AG09309 (cell line): ENCODE results near the gene THSD7A.

ENCODE experiments used
- DNase-seq: peaks from one replicate; pipeline ENCODE4 v3.0.0-alpha.2; 2010; ENCODE audit warnings: low read depth
- H3K4me3 ChIP-seq: 2 replicates; pipeline ENCODE4 v1.5.1; 2011; ENCODE audit warnings: mild to moderate bottlenecking, low read depth, low read length, moderate library complexity; ENCODE audit not compliant: control insufficient read depth
- CTCF ChIP-seq: IDR thresholded peaks from 2 replicates; pipeline ENCODE4 v1.5.1; 2011; ENCODE audit warnings: mild to moderate bottlenecking, low read depth, low read length, inconsistent platforms; ENCODE audit not compliant: insufficient read depth, control insufficient read depth; ENCODE audit errors: missing control alignments

The THSD7A gene

GRCh38 chr7:11591055-11591633 lies 240.9 kb downstream of the THSD7A start:
- H3K4me3 ChIP-seq, result no peak overlapping the region
- DNase-seq, result no peak
- no peak for TF ChIP-seq CTCF

GRCh38 chr7:11589251-11589650 lies 242.7 kb downstream of the THSD7A start:
- no peak for DNase-seq
- H3K4me3 ChIP-seq, result no peak overlapping the region
- TF ChIP-seq CTCF, result no peak

GRCh38 chr7:11587814-11588213 lies 244.2 kb downstream of the THSD7A start:
- TF ChIP-seq CTCF, result no peak
- no peak overlapping the region for H3K4me3 ChIP-seq
- DNase-seq, result no peak

- H3K4me3 ChIP-seq, result no peak overlapping the region
- no peak for DNase-seq
- TF ChIP-seq CTCF, result no peak
These were observed 244.9 kb downstream of the THSD7A start for GRCh38 chr7:11587048-11587447.

GRCh38 chr7:11584406-11585031 lies 247.5 kb downstream of the THSD7A start:
- no peak for TF ChIP-seq CTCF
- H3K4me3 ChIP-seq, result no peak overlapping the region
- no peak for DNase-seq

- no peak for TF ChIP-seq CTCF
- no peak for DNase-seq
- no peak overlapping the region for H3K4me3 ChIP-seq
These were observed 252.9 kb downstream of the THSD7A start for GRCh38 chr7:11579141-11579540.
